Testis (tissue), 3 donors: ENCODE data around the gene BCL11B. TPM values are rescaled to one million over a fixed set of nuclear protein-coding genes. Genes with fewer than 3 reads are reported as not detected.

Experiments used
- DNase-seq: peaks from one replicate; pipeline ENCODE4 v3.0.0-alpha.2; 2019
- H3K27ac ChIP-seq, 2 donors: fragments of 200-600 bp; sonication (generic); one replicate each; pipeline ENCODE4 v1.5.1; 2019
- H3K27me3 ChIP-seq: fragments of 200-600 bp; sonication (generic); one replicate; pipeline ENCODE4 v1.5.1; 2019
- H3K36me3 ChIP-seq: fragments of 200-600 bp; sonication (generic); one replicate; pipeline ENCODE4 v1.5.1; 2017; ENCODE audit warnings: low read depth; ENCODE audit errors: missing control alignments
- H3K4me1 ChIP-seq: fragments of 200-600 bp; sonication (generic); one replicate; pipeline ENCODE4 v1.5.1; 2019
- H3K4me3 ChIP-seq, 2 donors: fragments of 200-600 bp; sonication (generic); one replicate each; pipeline ENCODE4 v1.5.1; 2017 to 2019
- H3K9me3 ChIP-seq: fragments of 200-600 bp; sonication (generic); one replicate; pipeline ENCODE4 v1.5.1; 2017
- POLR2A ChIP-seq: fragments of 450-650 bp; IDR thresholded peaks from one replicate; pipeline ENCODE4 v1.6.1; 2017; ENCODE audit warnings: antibody characterized with exemption, mild to moderate bottlenecking, moderate library complexity
- WGBS, 2 donors: methylation state at CpG; one replicate each; pipeline ENCODE4 v1.1.5; 2018; 5-methylcytosine and 5-hydroxymethylcytosine counted together
- intact Hi-C: fragments of 100-400 bp; cut with DNase I; formaldehyde crosslinking; loops from one replicate; pipeline ENCODE4 v1.15.1; 2023; ENCODE audit warnings: low total_unique reads
- polyA plus RNA-seq: library from polyadenylated mRNA; stranded (reverse); fragments of 350-450 nt; fragmentation: Illumina TruSeq; extraction: RNeasy Lipid Tissue Mini Kit (QIAGEN cat#74804); gene quantifications from one replicate; pipeline ENCODE4 v1.2.3, GENCODE V29; 2014; ENCODE audit warnings: low read depth, low replicate concordance; ENCODE audit not compliant: insufficient read depth
- total RNA-seq, 2 donors: library from RNA; depleted of rRNA; stranded (reverse); fragments of >200 nt; gene quantifications; one replicate each; pipeline ENCODE4 v1.2.3, GENCODE V29; 2016
- TF ChIP-seq, protein P1 (sequence below), 3 experiments: fragments of 450-650 bp in 2 of 3; fragments of 200-600 bp in 1 of 3; sonication (generic) in 1 of 3; IDR thresholded peaks; one replicate each; pipeline ENCODE4 v1.5.1; 2016 to 2019; ENCODE audit warnings: antibody characterized with exemption in 3 of 3, mild to moderate bottlenecking in 2 of 3, moderate library complexity in 1 of 3

Gene BCL11B
- total and polyA plus RNA-seq, 3 donors from 2014 or later: 0.96 to 4.7 (median 4.4) TPM

DNA sequence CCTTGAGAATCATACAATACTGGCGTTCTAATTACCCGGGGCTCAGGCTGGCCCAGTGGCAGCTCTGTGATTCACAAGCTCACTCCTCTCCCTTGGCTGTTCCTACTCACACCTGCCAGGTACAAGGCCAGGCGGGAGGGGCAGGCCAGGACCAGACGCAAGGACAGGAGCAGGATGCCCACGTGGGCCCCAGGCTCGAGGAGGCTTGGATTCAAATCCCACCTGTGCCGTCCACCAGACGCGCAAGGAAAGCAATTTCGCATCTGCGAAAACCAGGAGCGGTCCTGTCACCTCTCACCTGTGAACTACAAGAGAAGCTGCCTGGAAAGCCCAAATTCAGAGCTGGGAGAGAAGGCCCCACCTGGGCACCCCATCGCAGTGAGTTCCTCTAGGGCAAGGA is 50.6 kb downstream of the BCL11B start:
- H3K4me3 ChIP-seq: no peak overlapping the region
- WGBS, 2 donors: 92 to 100% methylated on average over 3 to 13 of the region's 13 CpGs

GRCh38 chr14:99217066-99217955 is 54.7 kb downstream of the BCL11B start:
- intact Hi-C loops: no loop called here
- no peaks in the 10 kb centered on the region for H3K9me3 ChIP-seq
- 78 to 80% methylated on average over 12 to 13 of the region's 13 CpGs for WGBS, 2 donors
- no peaks in the 10 kb centered on the region for H3K36me3 ChIP-seq
- peaks cover 3% of the 10 kb centered on the region for H3K4me1 ChIP-seq
- no peak overlapping the region for H3K4me3 ChIP-seq
- DNase-seq: no peak
- no peak for TF ChIP-seq POLR2A
- TF ChIP-seq, protein P1, sequence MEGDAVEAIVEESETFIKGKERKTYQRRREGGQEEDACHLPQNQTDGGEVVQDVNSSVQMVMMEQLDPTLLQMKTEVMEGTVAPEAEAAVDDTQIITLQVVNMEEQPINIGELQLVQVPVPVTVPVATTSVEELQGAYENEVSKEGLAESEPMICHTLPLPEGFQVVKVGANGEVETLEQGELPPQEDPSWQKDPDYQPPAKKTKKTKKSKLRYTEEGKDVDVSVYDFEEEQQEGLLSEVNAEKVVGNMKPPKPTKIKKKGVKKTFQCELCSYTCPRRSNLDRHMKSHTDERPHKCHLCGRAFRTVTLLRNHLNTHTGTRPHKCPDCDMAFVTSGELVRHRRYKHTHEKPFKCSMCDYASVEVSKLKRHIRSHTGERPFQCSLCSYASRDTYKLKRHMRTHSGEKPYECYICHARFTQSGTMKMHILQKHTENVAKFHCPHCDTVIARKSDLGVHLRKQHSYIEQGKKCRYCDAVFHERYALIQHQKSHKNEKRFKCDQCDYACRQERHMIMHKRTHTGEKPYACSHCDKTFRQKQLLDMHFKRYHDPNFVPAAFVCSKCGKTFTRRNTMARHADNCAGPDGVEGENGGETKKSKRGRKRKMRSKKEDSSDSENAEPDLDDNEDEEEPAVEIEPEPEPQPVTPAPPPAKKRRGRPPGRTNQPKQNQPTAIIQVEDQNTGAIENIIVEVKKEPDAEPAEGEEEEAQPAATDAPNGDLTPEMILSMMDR (IDR thresholded peaks at IDR 0.05): no peak
- H3K27me3 ChIP-seq: no peaks in the 10 kb centered on the region
- no peak overlapping the region for H3K27ac ChIP-seq

More for the DNA sequence above, 50.6 kb downstream of the BCL11B start:
- DNase-seq: no peak
- TF ChIP-seq, protein P1 (IDR thresholded peaks at IDR 0.05): no peak
- TF ChIP-seq POLR2A: no peak
- H3K4me1 ChIP-seq: no peaks in the 10 kb centered on the region
- intact Hi-C loops: no loop called here
- H3K27ac ChIP-seq: no peak overlapping the region
- no peaks in the 10 kb centered on the region for H3K27me3 ChIP-seq
- no peaks in the 10 kb centered on the region for H3K36me3 ChIP-seq
- H3K9me3 ChIP-seq: no peaks in the 10 kb centered on the region

DNA sequence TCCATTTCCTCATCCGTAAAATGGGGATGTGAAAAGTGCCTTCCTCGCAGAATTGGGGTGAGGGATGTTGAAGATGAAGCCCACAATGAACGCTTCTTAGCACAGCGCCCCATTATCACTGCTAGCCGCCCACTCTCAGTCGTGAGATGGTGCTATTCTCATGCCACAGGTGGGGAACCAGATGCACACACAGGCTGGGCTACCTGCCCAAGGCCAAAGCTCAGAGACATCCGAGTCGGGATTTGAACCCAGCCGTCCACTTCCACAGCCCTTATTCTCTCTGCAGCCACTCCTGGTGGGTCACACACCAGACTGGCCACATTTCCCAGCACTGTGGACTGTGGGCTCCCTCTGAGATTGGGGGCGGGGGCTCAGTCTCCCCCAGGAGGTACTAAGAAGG is 55.8 kb downstream of the BCL11B start:
- intact Hi-C loops: no loop called here
- DNase-seq: no peak
- Histone ChIP-seq H3K4me3 (no peak overlapping the region), H3K36me3 (no peaks in the 10 kb centered on the region), H3K9me3 (no peaks in the 10 kb centered on the region), H3K27ac (no peak overlapping the region), H3K4me1 (peaks cover 3% of the 10 kb centered on the region), H3K27me3 (no peaks in the 10 kb centered on the region)
- 51 to 64% methylated on average over 8 to 10 of the region's 10 CpGs for WGBS, 2 donors
- TF ChIP-seq, protein P1 (IDR thresholded peaks at IDR 0.05): no peak
- TF ChIP-seq POLR2A: no peak

DNA sequence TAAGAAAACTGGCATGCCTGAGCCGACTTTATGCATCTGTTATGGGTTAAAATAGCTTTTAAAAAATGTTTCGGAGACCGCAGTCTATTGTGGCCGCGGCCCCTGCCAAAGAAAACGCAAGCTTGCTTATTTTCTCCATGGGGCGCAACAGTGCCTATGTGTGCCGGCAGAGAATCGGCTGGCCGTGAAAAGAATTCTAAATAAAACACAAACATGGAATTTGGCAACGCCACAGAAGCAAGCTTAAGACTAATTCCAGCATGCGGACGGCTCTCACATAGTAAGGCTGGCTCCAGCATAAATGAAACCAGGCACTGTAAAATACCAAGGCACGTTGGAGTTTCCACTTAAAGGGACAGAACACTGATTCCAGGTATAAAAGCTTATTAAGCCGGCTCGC is 56.7 kb downstream of the BCL11B start:
- no peaks in the 10 kb centered on the region for H3K27me3 ChIP-seq
- H3K36me3 ChIP-seq: no peaks in the 10 kb centered on the region
- DNase-seq: no peak
- no peak overlapping the region for H3K4me3 ChIP-seq
- TF ChIP-seq, protein P1 (IDR thresholded peaks at IDR 0.05): no peak
- no peak for TF ChIP-seq POLR2A
- H3K4me1 ChIP-seq: peaks cover 3% of the 10 kb centered on the region
- WGBS, 2 donors: 19 to 27% methylated on average over 16 of the region's 16 CpGs
- no peak overlapping the region for H3K27ac ChIP-seq
- H3K9me3 ChIP-seq: no peaks in the 10 kb centered on the region
- intact Hi-C loops: no loop called here
